Keratinocyte (primary cell): ENCODE results near the gene KIF18B. TPM values are rescaled to one million over a fixed set of nuclear protein-coding genes. Genes with fewer than 3 reads are reported as not detected.

Source experiments
- DNase-seq: peaks from one replicate; pipeline ENCODE4 v3.0.0-alpha.2; 2011; ENCODE audit warnings: low read depth, missing footprints, low spot score
- FAIRE-seq: peaks from 2 replicates; lab custom pipeline; 2011; peaks lifted over from hg19 to GRCh38; lab: Jason Lieb, UNC
- H2AFZ ChIP-seq: 2 replicates; pipeline ENCODE4 v1.6.0; 2012; ENCODE audit warnings: low read length, control low read depth, inconsistent platforms; ENCODE audit not compliant: control insufficient read depth
- H3K27ac ChIP-seq: 2 replicates; pipeline ENCODE4 v1.5.1; 2011; ENCODE audit warnings: low read length; ENCODE audit not compliant: control insufficient read depth, insufficient read depth
- H3K27me3 ChIP-seq: 3 replicates; pipeline ENCODE4 v1.6.0; 2011; ENCODE audit warnings: low read length; ENCODE audit not compliant: control insufficient read depth, insufficient read depth; ENCODE audit errors: extremely low read depth
- H3K36me3 ChIP-seq, 2 experiments: 2 replicates in 1 of 2; 3 replicates in 1 of 2; pipeline ENCODE4 v1.5.1; 2011; ENCODE audit warnings: low read length in 2 of 2, mild to moderate bottlenecking in 1 of 2; ENCODE audit not compliant: control insufficient read depth in 2 of 2, insufficient read depth in 2 of 2; ENCODE audit errors: extremely low read depth in 1 of 2
- H3K4me1 ChIP-seq: 3 replicates; pipeline ENCODE4 v1.5.1; 2011; ENCODE audit warnings: low read length; ENCODE audit not compliant: control insufficient read depth, insufficient read depth; ENCODE audit errors: extremely low read depth
- H3K4me2 ChIP-seq: 3 replicates; pipeline ENCODE4 v1.6.0; 2011; ENCODE audit warnings: low read depth, low read length; ENCODE audit not compliant: control insufficient read depth, insufficient read depth; ENCODE audit errors: extremely low read depth
- H3K4me3 ChIP-seq, 3 experiments: fragments of 200-600 bp in 1 of 3; sonication (generic) in 1 of 3; 2 replicates in 2 of 3; 3 replicates in 1 of 3; pipeline ENCODE4 v1.5.1; 2011 to 2016; ENCODE audit warnings: low read length in 3 of 3, mild to moderate bottlenecking in 3 of 3, control low read depth in 2 of 3, inconsistent platforms in 1 of 3, low read depth in 1 of 3, mixed read lengths in 1 of 3, mixed run types in 1 of 3, moderate library complexity in 1 of 3; ENCODE audit not compliant: control insufficient read depth in 2 of 3, insufficient read depth in 2 of 3; ENCODE audit errors: extremely low read depth in 1 of 3
- H3K79me2 ChIP-seq: 2 replicates; pipeline ENCODE4 v1.6.0; 2012; ENCODE audit warnings: low read length; ENCODE audit not compliant: control insufficient read depth, insufficient read depth
- H3K9ac ChIP-seq: 3 replicates; pipeline ENCODE4 v1.6.0; 2011; ENCODE audit warnings: low read length; ENCODE audit not compliant: control insufficient read depth, insufficient read depth; ENCODE audit errors: extremely low read depth
- H3K9me1 ChIP-seq: 3 replicates; pipeline ENCODE4 v1.6.0; 2011; ENCODE audit warnings: low read length; ENCODE audit not compliant: control insufficient read depth, insufficient read depth; ENCODE audit errors: extremely low read depth
- H3K9me3 ChIP-seq: 2 replicates; pipeline ENCODE4 v1.5.1; 2012; ENCODE audit warnings: low read depth, low read length; ENCODE audit not compliant: control insufficient read depth
- H4K20me1 ChIP-seq: 3 replicates; pipeline ENCODE4 v1.6.0; 2011; ENCODE audit warnings: low read length; ENCODE audit not compliant: control insufficient read depth, insufficient read depth; ENCODE audit errors: extremely low read depth
- CTCF ChIP-seq, 3 experiments: IDR thresholded peaks in 1 of 3; conservative IDR thresholded peaks in 1 of 3; optimal IDR thresholded peaks in 1 of 3; 2 replicates in 2 of 3; 3 replicates in 1 of 3; pipeline versions ENCODE3 to v1.5.1; 2011; ENCODE audit warnings: low read length in 3 of 3, mild to moderate bottlenecking in 3 of 3, moderate library complexity in 2 of 3, control low read depth in 1 of 3, inconsistent platforms in 1 of 3; ENCODE audit not compliant: insufficient read depth in 2 of 3; ENCODE audit errors: extremely low read depth in 1 of 3
- EZH2 ChIP-seq: IDR thresholded peaks from one replicate; pipeline ENCODE4 v1.6.1; 2012; ENCODE audit warnings: inconsistent platforms, mild to moderate bottlenecking, low read length, moderate library complexity
- dilution Hi-C: fragments of 300-500 bp; cut with MboI; formaldehyde crosslinking; loops from one replicate; pipeline ENCODE4 v1.7.0; 2020; ENCODE audit warnings: low sequenced_read_pairs; ENCODE audit not compliant: extremely low pct_ligation_motif_present
- polyA plus RNA-seq, 5 experiments: library from polyadenylated mRNA; depleted of rRNA in 3 of 5; stranded (reverse) in 3 of 5; stranded (forward) in 1 of 5; unstranded in 1 of 5; fragments of >200 nt; gene quantifications; 1 replicate in 1 of 5; 2 replicates in 3 of 5; 3 replicates in 1 of 5; pipeline versions ENCODE4 v1.2.1 to v1.2.3, GENCODE V29; 2011 to 2012; ENCODE audit warnings: missing spikeins in 2 of 5, low read depth in 1 of 5, low replicate concordance in 1 of 5

KIF18B gene
- polyA plus RNA-seq, 1 donor (not counting 4 experiments of a cell fraction or from before 2014, with no cell fraction given): 5.1 TPM

- H3K27ac ChIP-seq: peak overlapping the region; percentile 48
- FAIRE-seq: no peak
- H3K79me2 ChIP-seq: no peaks in the 10 kb centered on the region
- no peak for DNase-seq
- H3K4me1 ChIP-seq: peaks cover 32% of the 10 kb centered on the region
- no peaks in the 10 kb centered on the region for H3K36me3 ChIP-seq
- no peak overlapping the region for H3K4me3 ChIP-seq
- peak overlapping the region; percentile 29 for H3K4me2 ChIP-seq
- no peak overlapping the region for H3K9ac ChIP-seq
- no peaks in the 10 kb centered on the region for H3K27me3 ChIP-seq
- no peaks in the 10 kb centered on the region for H3K9me1 ChIP-seq
- no peaks in the 10 kb centered on the region for H4K20me1 ChIP-seq
- dilution Hi-C loops: loop anchor here (25.0 kb wide), 1 partner anchor 107 kb away; no protein-coding TSS in a partner anchor
- TF ChIP-seq EZH2 (no peak), CTCF (optimal IDR thresholded peaks at IDR 0.05 in 1 of 3, IDR thresholded peaks at IDR 0.05 in 1 of 3, conservative IDR thresholded peaks at IDR 0.05 in 1 of 3; ENCODE audit: extremely low read depth in 1 of 3, insufficient read depth in 2 of 3, low read length in 3 of 3) (no peak)
- no peaks in the 10 kb centered on the region for H3K9me3 ChIP-seq
- no peak overlapping the region for H2AFZ ChIP-seq
Observed at GRCh38 chr17:44905006-44906000, 42.3 kb downstream of the KIF18B start.

DNA sequence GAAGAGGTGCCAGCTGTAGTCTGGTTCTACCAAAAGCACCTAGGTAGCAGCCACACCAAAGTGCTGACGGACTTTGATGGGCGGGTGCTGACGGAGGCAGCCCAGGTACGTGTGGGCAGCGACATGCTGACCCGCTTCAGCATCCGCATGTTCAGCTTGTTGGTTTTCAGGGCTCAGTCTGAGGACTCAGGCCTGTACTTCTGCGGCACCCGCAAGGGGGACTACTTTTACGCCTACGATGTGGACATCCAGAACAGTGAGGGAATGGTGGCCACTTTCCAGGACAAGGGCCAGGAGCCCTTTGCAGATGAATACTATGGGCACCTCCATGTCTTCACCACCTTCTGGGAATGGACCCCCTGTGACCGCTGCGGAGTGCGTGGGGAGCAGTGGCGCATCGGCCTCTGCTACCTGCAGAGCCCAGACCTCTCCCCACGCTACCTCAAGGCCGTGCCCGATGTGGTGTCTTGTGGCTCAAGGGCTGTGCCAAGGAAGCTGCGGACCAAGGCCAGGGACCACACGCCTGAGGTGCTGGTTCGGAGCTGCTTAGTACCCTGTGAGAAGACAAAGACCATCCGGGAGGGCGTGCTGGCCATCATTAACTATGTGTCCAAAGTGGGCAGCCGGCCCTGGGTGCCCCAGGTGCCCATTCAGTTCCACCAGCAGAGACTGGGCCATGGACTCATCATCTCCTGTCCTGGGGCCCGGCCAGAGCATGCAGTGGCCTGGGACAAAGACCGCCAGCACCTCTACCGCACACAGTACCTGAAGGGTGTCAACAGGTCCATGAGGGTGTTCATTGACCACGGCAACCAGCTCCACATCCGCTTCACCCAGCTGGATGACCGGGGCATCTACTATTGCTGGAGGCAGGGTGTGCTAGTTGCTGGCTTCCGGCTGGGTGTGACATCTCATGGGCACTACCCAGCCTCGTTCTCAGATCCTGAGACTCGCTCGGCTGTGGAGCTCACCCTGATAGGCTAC is 43.3 kb downstream of the KIF18B start:
- no peak for DNase-seq
- no peak overlapping the region for H3K4me2 ChIP-seq
- no peak overlapping the region for H3K27ac ChIP-seq
- H3K36me3 ChIP-seq: no peaks in the 10 kb centered on the region
- H3K9me1 ChIP-seq: no peaks in the 10 kb centered on the region
- no peak overlapping the region for H3K4me3 ChIP-seq
- H3K9ac ChIP-seq: no peak overlapping the region
- FAIRE-seq: no peak
- no peaks in the 10 kb centered on the region for H3K9me3 ChIP-seq
- no peaks in the 10 kb centered on the region for H3K27me3 ChIP-seq
- H3K79me2 ChIP-seq: no peaks in the 10 kb centered on the region
- dilution Hi-C loops: loop anchor here (25.0 kb wide), 1 partner anchor 108 kb away; no protein-coding TSS in a partner anchor
- H2AFZ ChIP-seq: no peak overlapping the region
- no peaks in the 10 kb centered on the region for H4K20me1 ChIP-seq
- peaks cover 27% of the 10 kb centered on the region for H3K4me1 ChIP-seq
- TF ChIP-seq CTCF (optimal IDR thresholded peaks at IDR 0.05 in 1 of 3, IDR thresholded peaks at IDR 0.05 in 1 of 3, conservative IDR thresholded peaks at IDR 0.05 in 1 of 3; ENCODE audit: extremely low read depth in 1 of 3, insufficient read depth in 2 of 3, low read length in 3 of 3) (no peak), EZH2 (no peak)
